Measurements from ENCODE around the gene GCK.

- TF ChIP-seq ZNF580 (CRISPR knock-in tag; IDR thresholded peaks at IDR 0.05; ENCODE audit: borderline replicate concordance, low read depth), result no peak
- no peak for TF ChIP-seq CREB3 (CRISPR knock-in tag; IDR thresholded peaks at IDR 0.05)
- TF ChIP-seq CTCF (CRISPR knock-in tag; IDR thresholded peaks at IDR 0.05), result no peak
- TF ChIP-seq CBFB (CRISPR knock-in tag; IDR thresholded peaks at IDR 0.05), result no peak
- no peak for TF ChIP-seq TCF12 (IDR thresholded peaks at IDR 0.05)
- TF ChIP-seq TCF12 (CRISPR knock-in tag; IDR thresholded peaks at IDR 0.05), result no peak
- no peak for TF ChIP-seq ZNF329 (CRISPR knock-in tag; IDR thresholded peaks at IDR 0.05; ENCODE audit: low read depth)
- TF ChIP-seq MYNN (CRISPR knock-in tag; IDR thresholded peaks at IDR 0.05; ENCODE audit: low read depth), result no peak
- no peak for TF ChIP-seq RFXANK (CRISPR knock-in tag; IDR thresholded peaks at IDR 0.05)
- no peak for TF ChIP-seq ESRRA (CRISPR knock-in tag; IDR thresholded peaks at IDR 0.05; ENCODE audit: low read depth)
- TF ChIP-seq REST (IDR thresholded peaks at IDR 0.05; ENCODE audit: borderline replicate concordance in 1 of 2, low read depth in 1 of 2, low read length in 2 of 2), result no peak
- TF ChIP-seq CREM (IDR thresholded peaks at IDR 0.05), result no peak
- TF ChIP-seq CREM (CRISPR knock-in tag; IDR thresholded peaks at IDR 0.05), result no peak
- TF ChIP-seq RFX5 (IDR thresholded peaks at IDR 0.05; ENCODE audit: low read depth, low read length), result no peak
These were observed 39.5 kb upstream of the GCK start for GRCh38 chr7:44228571-44229350.

Data from HepG2 (cell line).